Stimulated activated CD8-positive, alpha-beta memory T cell treated with anti-CD3 and anti-CD28 coated beads, Interleukin-15, amount 100 ng/mL, for 24 hours (primary cell): Measurements from ENCODE around the gene COL26A1.
"Not testable (repeated sequence)": the region's sequence is repeated elsewhere in the genome, so short reads cannot be mapped to it uniquely, and the experiment has no call there.

ENCODE experiments used
- DNase-seq: peaks from one replicate; pipeline ENCODE4 v3.0.0-alpha.2; 2020; ENCODE audit warnings: low read depth

Gene COL26A1

GRCh38 chr7:101598422-101598985, 235.8 kb downstream of the COL26A1 start:
- DNase-seq, result no peak

DNA sequence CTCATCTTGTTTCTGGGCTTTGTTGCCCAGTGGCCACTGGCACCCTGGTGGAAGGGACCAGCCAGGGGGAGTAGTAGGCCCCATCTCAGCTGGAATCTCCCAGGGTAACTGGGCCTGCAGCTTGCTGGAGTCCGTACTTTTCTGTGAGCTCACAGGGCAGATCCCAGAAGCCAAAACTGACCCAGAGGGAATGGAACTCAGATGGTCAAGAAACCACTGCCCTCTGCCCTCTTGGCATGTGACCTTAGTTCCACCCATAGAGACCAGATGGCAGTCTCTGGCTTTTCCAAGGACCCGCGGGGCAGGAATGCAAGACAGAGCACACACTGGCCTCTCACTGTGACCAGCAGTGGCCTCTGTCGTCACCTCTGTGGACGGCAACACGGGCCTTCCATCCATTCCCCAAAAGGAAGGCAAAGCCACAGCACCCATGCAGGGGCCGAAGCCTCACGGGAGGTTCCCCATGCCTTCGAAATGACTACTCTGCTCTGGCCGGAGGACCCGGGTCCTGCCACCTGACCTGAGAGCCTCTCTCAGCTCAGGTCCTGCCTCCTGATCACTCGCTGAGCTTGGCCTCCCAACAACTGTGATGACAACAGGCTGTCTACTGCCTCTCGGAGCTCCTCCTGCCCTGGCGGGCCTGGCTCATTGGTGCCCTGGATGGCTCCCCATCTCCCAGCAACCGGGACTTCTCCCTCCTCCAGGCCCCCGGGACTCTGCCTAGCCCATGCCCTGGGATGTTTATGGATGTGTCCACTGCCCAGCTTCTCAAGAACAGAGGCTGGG, 236.5 kb downstream of the COL26A1 start:
- no peak for DNase-seq

- no peak for DNase-seq
Measured at GRCh38 chr7:101599787-101600186, 237.1 kb downstream of the COL26A1 start.

- no peak for DNase-seq
Measured at GRCh38 chr7:101602082-101602481, 239.4 kb downstream of the COL26A1 start.

- DNase-seq, result peak; percentile 51
Measured at GRCh38 chr7:101602484-101603241, 240.0 kb downstream of the COL26A1 start.

DNA sequence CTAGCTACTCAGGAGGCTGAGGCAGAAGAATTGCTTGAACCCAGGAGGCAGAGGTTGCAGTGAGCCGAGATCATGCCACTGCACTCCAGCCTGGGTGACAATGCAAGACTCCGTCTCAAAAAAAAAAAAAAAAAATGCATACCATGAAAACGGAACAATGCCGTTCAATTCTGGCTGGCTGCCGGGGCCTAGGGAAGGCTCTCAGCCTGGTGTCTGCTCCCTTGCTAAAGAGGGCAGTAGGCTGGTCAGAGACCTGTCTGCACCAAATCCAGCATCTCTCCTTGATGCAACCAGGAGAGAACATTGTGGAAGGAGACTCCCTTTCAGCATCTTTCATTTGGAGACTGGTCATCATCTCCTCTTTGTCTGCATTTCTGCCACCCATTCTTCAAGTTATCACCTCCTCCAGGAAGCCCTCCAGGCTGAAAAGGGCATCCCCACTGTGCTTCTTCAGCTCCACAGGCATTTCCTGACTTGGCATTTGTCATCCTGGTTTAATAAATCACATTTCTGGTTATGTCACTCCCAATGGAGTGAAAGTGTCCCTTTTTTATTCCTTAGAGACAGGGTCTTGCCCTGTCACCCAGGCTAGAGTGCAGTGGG, 241.8 kb downstream of the COL26A1 start:
- no peak for DNase-seq

GRCh38 chr7:101604934-101605332, 242.3 kb downstream of the COL26A1 start:
- DNase-seq, result not testable (repeated sequence)

GRCh38 chr7:101605611-101606497, 243.2 kb downstream of the COL26A1 start:
- no peak for DNase-seq

DNA sequence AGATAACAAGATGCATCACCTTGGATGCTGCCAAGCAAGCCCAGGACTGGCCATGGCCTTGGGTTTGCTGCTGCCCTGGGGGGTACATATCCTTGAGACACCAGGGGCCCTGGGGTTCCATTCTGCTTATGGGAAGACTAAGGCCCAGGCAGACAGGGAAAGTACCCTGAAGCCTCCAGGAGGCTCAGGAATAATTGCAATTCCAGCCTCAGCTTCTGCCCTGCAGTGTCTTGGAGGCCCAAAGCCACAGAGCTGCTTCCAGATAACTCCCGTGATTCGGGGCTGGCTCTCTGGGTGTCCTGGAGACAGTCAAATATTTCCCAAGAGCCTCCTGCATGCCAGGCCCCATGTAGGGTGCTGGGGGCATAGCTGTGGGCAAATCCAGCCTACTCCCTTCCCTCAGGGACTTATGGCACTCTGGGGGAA, 243.8 kb downstream of the COL26A1 start:
- no peak for DNase-seq
